K562 (cell line): ENCODE data around the gene IPO11. TPM values are rescaled to one million over a fixed set of nuclear protein-coding genes. Genes with fewer than 3 reads are reported as not detected.

ENCODE experiments used
- ATAC-seq: fragments of 200-7000 bp; cut with Tn5 transposase; 3 replicates; pipeline ENCODE4 v1.9.1; 2020; ENCODE audit warnings: moderate library complexity
- BruUV-seq: library from RNA; stranded (reverse); fragments of 400-500 nt; replicated peaks from 2 replicates; lab custom pipeline; 2021; lab: Mats Ljungman, UMichigan
- CTCF ChIA-PET: fragments of 300-600 bp; formaldehyde crosslinking; extraction: SDS; loops from one replicate; lab custom pipeline; 2021; ENCODE audit warnings: low intra/inter-chr PET ratio; lab: Yijun Ruan, JAX
- POLR2A ChIA-PET: fragments of 300-600, 350-650 bp; sonication (Branson Sonifier 250); formaldehyde crosslinking; extraction: SDS; loops from one replicate; lab custom pipeline; 2021; ENCODE audit warnings: antibody characterized with exemption, inconsistent platforms; lab: Yijun Ruan, JAX
- DNase-seq, 4 experiments: peaks; one replicate each; pipeline versions ENCODE4 v3.0.0 to v3.0.0-alpha.2; 2011 to 2018; ENCODE audit warnings: low spot score in 3 of 4, mixed read lengths in 3 of 4; ENCODE audit errors: extremely low read depth in 1 of 4
- FAIRE-seq: peaks from 2 replicates; lab custom pipeline; 2011; peaks lifted over from hg19 to GRCh38; lab: Jason Lieb, UNC
- H2AFZ ChIP-seq: 2 replicates; pipeline ENCODE4 v1.6.0; 2011; ENCODE audit warnings: low read depth, low read length, control low read depth, inconsistent platforms
- H3K27ac ChIP-seq: fragments of 200-600 bp; 3 replicates; pipeline ENCODE4 v1.8.0; 2011; ENCODE audit warnings: low read depth, mild to moderate bottlenecking, control low read depth, inconsistent platforms, low read length, moderate library complexity, mixed read lengths; ENCODE audit errors: extremely low read depth
- H3K27me3 ChIP-seq, 2 experiments: fragments of 300-600 bp in 1 of 2; 2 replicates in 1 of 2; 3 replicates in 1 of 2; pipeline versions ENCODE4 v1.6.0 to v1.8.0; 2011; ENCODE audit warnings: inconsistent platforms in 2 of 2, low read length in 2 of 2, mild to moderate bottlenecking in 1 of 2, mixed read lengths in 1 of 2, moderate library complexity in 1 of 2; ENCODE audit not compliant: control insufficient read depth in 2 of 2, insufficient read depth in 2 of 2
- H3K36me3 ChIP-seq: fragments of 300-600 bp; 3 replicates; pipeline ENCODE4 v1.8.0; 2011; ENCODE audit warnings: mild to moderate bottlenecking, low read length, inconsistent platforms; ENCODE audit not compliant: control insufficient read depth, insufficient read depth
- H3K4me1 ChIP-seq, 2 experiments: fragments of 200-600 bp in 1 of 2; replicated peaks in 1 of 2; 2 replicates in 1 of 2; 3 replicates in 1 of 2; pipeline versions ENCODE4 v1.5.1 to v1.8.0; 2011; ENCODE audit warnings: inconsistent platforms in 2 of 2, low read length in 2 of 2, mild to moderate bottlenecking in 1 of 2, mixed read lengths in 1 of 2, moderate library complexity in 1 of 2; ENCODE audit not compliant: control insufficient read depth in 2 of 2, insufficient read depth in 2 of 2
- H3K4me2 ChIP-seq: 2 replicates; pipeline ENCODE4 v1.6.1; 2011; ENCODE audit warnings: low read length, control low read depth, inconsistent platforms, mixed read lengths; ENCODE audit not compliant: insufficient read depth
- H3K4me3 ChIP-seq: fragments of 200-600 bp; sonication (generic), shearing (Covaris generic); 2 replicates; pipeline ENCODE4 v1.5.1; 2016; ENCODE audit warnings: control low read depth, inconsistent platforms
- H3K79me2 ChIP-seq: fragments of 200-600 bp; 3 replicates; pipeline ENCODE4 v1.8.0; 2011; ENCODE audit warnings: low read length, inconsistent platforms; ENCODE audit not compliant: control insufficient read depth, insufficient read depth
- H3K9ac ChIP-seq, 2 experiments: 2 replicates each; pipeline versions ENCODE4 v1.6.0 to v1.6.1; 2011; ENCODE audit warnings: low read depth in 2 of 2, low read length in 2 of 2, control low read depth in 1 of 2, inconsistent platforms in 1 of 2, mild to moderate bottlenecking in 1 of 2, mixed read lengths in 1 of 2; ENCODE audit not compliant: insufficient read depth in 1 of 2
- H3K9me1 ChIP-seq: one replicate; pipeline ENCODE4 v1.6.0; 2011; ENCODE audit warnings: inconsistent platforms, mild to moderate bottlenecking, low read length, moderate library complexity; ENCODE audit not compliant: control insufficient read depth, insufficient read depth
- H3K9me3 ChIP-seq: replicated peaks from 2 replicates; pipeline ENCODE4 v1.5.1; 2011; ENCODE audit warnings: low read depth, low read length, inconsistent platforms; ENCODE audit not compliant: control insufficient read depth, insufficient read depth
- H4K20me1 ChIP-seq: replicated peaks from 2 replicates; pipeline ENCODE4 v1.6.1; 2011; ENCODE audit warnings: low read length, inconsistent platforms, mixed read lengths; ENCODE audit not compliant: control insufficient read depth, insufficient read depth
- ZNF696 ChIP-seq: fragments of 250-450 bp; sonication (Bioruptor Pico); conservative IDR thresholded peaks from 2 replicates; pipeline ENCODE4 v1.4.0; 2020; ENCODE audit warnings: mild to moderate bottlenecking, moderate library complexity
- ZNF780A ChIP-seq: fragments of 250-450 bp; sonication (Bioruptor Pico); IDR thresholded peaks from 2 replicates; pipeline ENCODE4 v1.5.0; 2021; ENCODE audit warnings: mild to moderate bottlenecking
- WGBS: fragments of 100-300 bp; shearing (Covaris generic); methylation state at CpG from one replicate; pipeline ENCODE4 v1.1.6; 2016; ENCODE audit warnings: low coverage, mixed read lengths; ENCODE audit not compliant: insufficient coverage; ENCODE audit errors: missing lambda C conversion rate; 5-methylcytosine and 5-hydroxymethylcytosine counted together
- in situ Hi-C: fragments of 300-500 bp; cut with MboI; formaldehyde crosslinking; loops from 4 replicates; pipeline ENCODE4 v1.15.0; 2018; ENCODE audit warnings: inconsistent platforms, mixed read lengths
- intact Hi-C: fragments of 100-400 bp; cut with micrococcal nuclease; formaldehyde crosslinking; loops from 2 replicates; pipeline ENCODE4 v1.14.2; 2022
- polyA plus RNA-seq, 8 experiments: library from polyadenylated mRNA; depleted of rRNA in 4 of 8; stranded (reverse) in 5 of 8; unstranded in 3 of 8; fragments of >200 nt; fragmentation: Nextera tagmentation in 2 of 8; fragmentation: Illumina TruSeq in 1 of 8; extraction: Ambion mirVana in 2 of 8; extraction: Trizol in 1 of 8; gene quantifications; 2 replicates each; pipeline versions ENCODE4 v1.2.1 to v1.2.3, GENCODE V29; 2011 to 2014; ENCODE audit warnings: inconsistent platforms in 1 of 8, missing spikeins in 1 of 8
- total RNA-seq, 7 experiments: library from RNA; depleted of rRNA in 6 of 7; stranded (reverse); fragments of >200 nt in 6 of 7; fragmentation: Illumina TruSeq in 2 of 7; extraction: Trizol in 2 of 7; gene quantifications; 2 replicates each; pipeline versions ENCODE4 v1.2.1 to v1.2.3, GENCODE V29; 2011 to 2021; ENCODE audit warnings: low replicate concordance in 1 of 7
- TF ChIP-seq, protein P1 (sequence below): fragments of 250-450 bp; sonication (Bioruptor Pico); IDR thresholded peaks from 2 replicates; pipeline ENCODE4 v1.5.0; 2021; ENCODE audit warnings: mild to moderate bottlenecking, moderate library complexity
- TF ChIP-seq, protein P2 (sequence below): fragments of 450-650 bp; IDR thresholded peaks from 2 replicates; pipeline ENCODE4 v1.7.0; 2016; ENCODE audit warnings: borderline replicate concordance
- TF ChIP-seq, protein P3 (sequence below), 2 experiments: fragments of 450-650 bp in 1 of 2; sonication (generic) in 1 of 2; formaldehyde crosslinking in 1 of 2; IDR thresholded peaks in 1 of 2; conservative IDR thresholded peaks in 1 of 2; 2 replicates each; pipeline versions ENCODE4 v1.6.1 to v1.8.1; 2016 to 2023; ENCODE audit warnings: mild to moderate bottlenecking in 2 of 2, moderate library complexity in 2 of 2, inconsistent platforms in 1 of 2, missing genetic modification reagents in 1 of 2
- TF ChIP-seq, protein P4 (sequence below): sonication (generic); formaldehyde crosslinking; IDR thresholded peaks from 2 replicates; pipeline ENCODE4 v1.8.1; 2023; ENCODE audit warnings: mild to moderate bottlenecking, missing genetic modification reagents, moderate library complexity

Gene IPO11
- total and polyA plus RNA-seq, 9 of the 15 experiments (the other 6 are each of a cell fraction or from before 2014, with no cell fraction given), result 38.7 to 96.0 (median 70.9) TPM

DNA sequence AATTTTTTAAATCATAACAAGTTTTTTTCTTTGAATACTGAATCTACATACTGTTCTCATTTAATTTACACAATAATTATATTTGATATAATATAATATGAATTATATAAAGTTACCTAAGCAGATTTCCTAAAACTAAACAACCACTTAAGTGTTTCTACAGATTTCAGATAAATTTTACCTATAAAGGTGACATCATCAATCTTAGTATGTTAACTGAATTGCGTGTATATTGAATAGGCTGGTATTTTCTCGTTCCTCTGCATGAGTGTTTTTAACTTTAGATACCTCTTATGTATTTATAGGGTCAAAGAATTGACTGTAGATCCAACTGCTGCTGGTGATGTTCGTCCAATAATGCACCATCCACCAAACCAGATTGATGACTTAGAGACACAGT is 39.2 kb upstream of the IPO11 start:
- no peaks in the 10 kb centered on the region for H3K79me2 ChIP-seq
- no peak overlapping the region for H3K9ac ChIP-seq
- FAIRE-seq, result no peak
- no peak overlapping the region for H3K27ac ChIP-seq
- H3K4me1 ChIP-seq, result peaks cover 8 to 9% of the 10 kb centered on the region in 2 experiments
- no peaks in the 10 kb centered on the region for H3K27me3 ChIP-seq
- POLR2A ChIA-PET, result no interaction called here
- no peaks in the 10 kb centered on the region for H4K20me1 ChIP-seq
- H3K9me3 ChIP-seq, result no peaks in the 10 kb centered on the region
- H3K36me3 ChIP-seq, result peaks cover 83% of the 10 kb centered on the region
- intact Hi-C loops, result no loop called here
- WGBS, result 94% methylated on average over 3 of the region's 3 CpGs
- no peak for ATAC-seq
- in situ Hi-C loops, result no loop called here
- DNase-seq, result no peak
- no TSS peak for BruUV-seq
- TF ChIP-seq, protein P1, sequence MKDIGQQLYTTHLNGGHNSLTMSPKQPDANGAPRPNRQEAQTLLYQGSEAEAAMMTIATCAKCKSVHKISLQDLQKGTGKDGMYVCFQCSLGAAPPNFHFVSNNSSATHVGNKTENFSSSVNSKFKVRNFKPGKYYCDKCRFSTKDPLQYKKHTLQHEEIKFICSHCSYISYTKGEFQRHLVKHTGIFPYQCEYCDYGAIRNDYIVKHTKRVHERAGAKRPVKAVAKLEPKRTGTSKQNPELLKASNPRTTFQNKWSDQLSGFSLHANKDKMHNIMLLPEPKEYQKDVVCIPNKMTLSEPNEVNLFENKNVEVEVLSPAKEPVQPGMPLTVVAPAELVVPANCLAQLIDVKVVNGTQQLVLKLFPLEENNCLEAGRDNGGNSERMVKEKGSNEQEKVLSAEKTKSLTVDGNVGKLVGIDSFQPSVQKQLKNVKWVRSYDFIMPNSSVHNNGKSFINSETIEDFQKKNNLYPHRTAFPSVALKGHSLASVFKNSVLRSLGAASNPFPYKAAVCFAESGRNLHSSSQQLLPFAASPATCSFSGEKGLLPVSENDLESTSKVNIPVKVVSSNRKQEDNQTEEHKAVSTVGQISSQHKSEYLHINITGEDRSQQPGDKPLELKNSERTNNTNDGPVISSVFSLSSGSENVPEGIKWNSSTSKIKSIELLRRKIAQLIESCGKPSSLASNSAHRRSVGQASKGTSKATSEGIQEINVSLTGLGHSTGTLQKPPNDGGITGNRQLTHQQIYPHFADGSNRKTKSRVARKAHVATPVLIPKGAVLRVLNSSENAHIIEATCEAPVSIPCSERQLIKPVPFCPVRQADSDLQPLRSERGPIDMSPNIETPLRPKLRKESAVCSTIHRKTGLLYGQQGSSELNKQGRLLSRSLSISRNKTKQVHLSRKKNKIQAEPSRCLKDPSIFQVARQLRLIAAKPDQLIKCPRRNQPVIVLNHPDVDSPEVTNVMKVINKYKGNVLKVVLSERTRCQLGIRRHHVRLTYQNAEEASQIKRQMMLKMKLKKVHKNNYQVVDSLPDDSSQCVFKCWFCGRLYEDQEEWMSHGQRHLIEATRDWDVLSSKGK (CRISPR knock-in tag), result no peak
- TF ChIP-seq ZNF780A (CRISPR knock-in tag) (no peak), ZNF696 (no peak)
- TF ChIP-seq, protein P2, sequence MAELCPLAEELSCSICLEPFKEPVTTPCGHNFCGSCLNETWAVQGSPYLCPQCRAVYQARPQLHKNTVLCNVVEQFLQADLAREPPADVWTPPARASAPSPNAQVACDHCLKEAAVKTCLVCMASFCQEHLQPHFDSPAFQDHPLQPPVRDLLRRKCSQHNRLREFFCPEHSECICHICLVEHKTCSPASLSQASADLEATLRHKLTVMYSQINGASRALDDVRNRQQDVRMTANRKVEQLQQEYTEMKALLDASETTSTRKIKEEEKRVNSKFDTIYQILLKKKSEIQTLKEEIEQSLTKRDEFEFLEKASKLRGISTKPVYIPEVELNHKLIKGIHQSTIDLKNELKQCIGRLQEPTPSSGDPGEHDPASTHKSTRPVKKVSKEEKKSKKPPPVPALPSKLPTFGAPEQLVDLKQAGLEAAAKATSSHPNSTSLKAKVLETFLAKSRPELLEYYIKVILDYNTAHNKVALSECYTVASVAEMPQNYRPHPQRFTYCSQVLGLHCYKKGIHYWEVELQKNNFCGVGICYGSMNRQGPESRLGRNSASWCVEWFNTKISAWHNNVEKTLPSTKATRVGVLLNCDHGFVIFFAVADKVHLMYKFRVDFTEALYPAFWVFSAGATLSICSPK, result no peak
- TF ChIP-seq, protein P3, sequence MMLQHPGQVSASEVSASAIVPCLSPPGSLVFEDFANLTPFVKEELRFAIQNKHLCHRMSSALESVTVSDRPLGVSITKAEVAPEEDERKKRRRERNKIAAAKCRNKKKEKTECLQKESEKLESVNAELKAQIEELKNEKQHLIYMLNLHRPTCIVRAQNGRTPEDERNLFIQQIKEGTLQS (IDR thresholded peaks at IDR 0.05), result peak; percentile 70
- TF ChIP-seq, protein P3 (CRISPR knock-in tag; conservative IDR thresholded peaks at IDR 0.05), result no peak
- TF ChIP-seq, protein P4, sequence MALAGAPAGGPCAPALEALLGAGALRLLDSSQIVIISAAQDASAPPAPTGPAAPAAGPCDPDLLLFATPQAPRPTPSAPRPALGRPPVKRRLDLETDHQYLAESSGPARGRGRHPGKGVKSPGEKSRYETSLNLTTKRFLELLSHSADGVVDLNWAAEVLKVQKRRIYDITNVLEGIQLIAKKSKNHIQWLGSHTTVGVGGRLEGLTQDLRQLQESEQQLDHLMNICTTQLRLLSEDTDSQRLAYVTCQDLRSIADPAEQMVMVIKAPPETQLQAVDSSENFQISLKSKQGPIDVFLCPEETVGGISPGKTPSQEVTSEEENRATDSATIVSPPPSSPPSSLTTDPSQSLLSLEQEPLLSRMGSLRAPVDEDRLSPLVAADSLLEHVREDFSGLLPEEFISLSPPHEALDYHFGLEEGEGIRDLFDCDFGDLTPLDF, result no peak
- H3K9me1 ChIP-seq, result no peaks in the 10 kb centered on the region
- H3K4me2 ChIP-seq, result no peak overlapping the region
- H2AFZ ChIP-seq, result no peak overlapping the region
- H3K4me3 ChIP-seq, result no peak overlapping the region
- CTCF ChIA-PET, result no interaction called here
